ENCODE data around the gene PEF1. TPM values are rescaled to one million over a fixed set of nuclear protein-coding genes. Genes with fewer than 3 reads are reported as not detected.

PEF1 gene
- total RNA-seq, 1 donor from 2014 or later = 43.8 TPM

DNA sequence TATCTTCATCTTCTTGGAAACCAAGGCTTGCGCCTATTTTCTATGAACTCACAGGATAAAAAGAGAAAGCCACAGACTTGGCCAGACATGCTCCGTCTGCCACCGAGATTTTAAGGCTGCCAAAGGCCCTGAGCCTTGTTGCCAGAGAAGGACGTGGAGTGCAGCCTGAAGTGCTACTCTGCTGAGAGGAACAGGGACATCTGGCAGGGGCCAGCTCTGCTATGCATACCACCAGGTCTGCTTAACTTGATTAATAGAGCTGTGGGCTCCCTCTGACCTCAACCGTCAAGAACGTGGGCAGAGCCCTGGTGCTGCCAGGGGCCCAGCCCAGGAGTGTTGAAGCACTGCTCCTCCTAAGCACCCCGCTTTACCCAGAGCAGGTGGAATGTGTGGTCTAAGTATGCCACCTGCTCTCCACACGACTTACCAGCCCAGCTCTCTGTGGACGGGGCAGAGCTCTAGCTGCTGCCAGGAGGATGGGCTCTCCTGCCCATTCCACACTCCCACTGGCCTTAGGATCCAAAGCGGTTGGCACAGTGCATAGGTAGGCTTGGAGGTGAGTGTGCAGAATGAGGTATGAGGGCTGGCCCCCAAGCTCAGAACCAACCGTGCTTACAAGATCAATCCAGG is 16.6 kb downstream of the PEF1 start:
- peak overlapping the region; percentile 67 for H3K27ac Mint-ChIP-seq

DNA sequence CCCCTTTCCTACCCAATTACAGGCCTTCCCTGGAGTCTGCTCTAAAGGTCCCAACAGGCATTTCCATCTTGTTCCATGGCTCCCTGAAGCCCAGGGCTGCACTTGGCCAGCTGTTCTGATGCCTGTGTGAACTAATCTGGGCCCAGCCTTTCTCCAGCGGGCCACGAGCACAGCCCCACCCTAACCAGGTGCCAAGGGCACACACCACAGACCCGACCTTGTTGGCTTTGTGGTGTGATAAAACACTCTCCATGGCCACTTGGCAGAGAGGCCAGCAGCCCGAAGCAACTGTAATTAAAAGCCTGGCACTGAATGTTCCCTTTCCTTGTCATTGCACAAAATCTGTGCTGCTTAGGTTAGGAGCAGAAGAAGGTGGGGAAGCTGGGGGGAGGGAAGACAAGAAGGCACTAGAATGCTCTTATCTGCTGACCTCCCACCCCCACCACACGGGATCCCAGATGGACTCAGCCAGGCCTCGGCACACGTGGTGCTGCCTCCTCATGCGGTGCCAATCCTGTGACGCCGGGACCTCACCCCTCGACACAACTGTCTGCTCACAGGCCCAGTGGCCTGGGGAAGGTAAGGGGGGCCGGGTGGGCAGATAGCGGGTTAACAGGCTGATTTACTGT is 17.3 kb downstream of the PEF1 start:
- H3K9me3 Mint-ChIP-seq = no peaks in the 10 kb centered on the region
- H3K27ac Mint-ChIP-seq = peak overlapping the region; percentile 67
- peaks cover 35% of the 10 kb centered on the region for H3K4me1 Mint-ChIP-seq
- DNase-seq (ENCODE audit: low spot score in 2 of 2, unreplicated experiment in 2 of 2) = no peak
- H3K4me3 Mint-ChIP-seq = no peak overlapping the region
- TF ChIP-seq, protein P1, sequence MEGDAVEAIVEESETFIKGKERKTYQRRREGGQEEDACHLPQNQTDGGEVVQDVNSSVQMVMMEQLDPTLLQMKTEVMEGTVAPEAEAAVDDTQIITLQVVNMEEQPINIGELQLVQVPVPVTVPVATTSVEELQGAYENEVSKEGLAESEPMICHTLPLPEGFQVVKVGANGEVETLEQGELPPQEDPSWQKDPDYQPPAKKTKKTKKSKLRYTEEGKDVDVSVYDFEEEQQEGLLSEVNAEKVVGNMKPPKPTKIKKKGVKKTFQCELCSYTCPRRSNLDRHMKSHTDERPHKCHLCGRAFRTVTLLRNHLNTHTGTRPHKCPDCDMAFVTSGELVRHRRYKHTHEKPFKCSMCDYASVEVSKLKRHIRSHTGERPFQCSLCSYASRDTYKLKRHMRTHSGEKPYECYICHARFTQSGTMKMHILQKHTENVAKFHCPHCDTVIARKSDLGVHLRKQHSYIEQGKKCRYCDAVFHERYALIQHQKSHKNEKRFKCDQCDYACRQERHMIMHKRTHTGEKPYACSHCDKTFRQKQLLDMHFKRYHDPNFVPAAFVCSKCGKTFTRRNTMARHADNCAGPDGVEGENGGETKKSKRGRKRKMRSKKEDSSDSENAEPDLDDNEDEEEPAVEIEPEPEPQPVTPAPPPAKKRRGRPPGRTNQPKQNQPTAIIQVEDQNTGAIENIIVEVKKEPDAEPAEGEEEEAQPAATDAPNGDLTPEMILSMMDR (IDR thresholded peaks at IDR 0.05; ENCODE audit: unreplicated experiment) = no peak
- no peaks in the 10 kb centered on the region for H3K27me3 Mint-ChIP-seq (ENCODE audit: low read depth)
- H3K36me3 Mint-ChIP-seq = peaks cover 9% of the 10 kb centered on the region

More for the DNA sequence above, 16.6 kb downstream of the PEF1 start:
- Mint-ChIP-seq H3K27me3 (ENCODE audit: low read depth) (no peaks in the 10 kb centered on the region), H3K4me3 (no peak overlapping the region), H3K9me3 (no peaks in the 10 kb centered on the region), H3K36me3 (peaks cover 9% of the 10 kb centered on the region), H3K4me1 (peaks cover 35% of the 10 kb centered on the region)
- no peak for DNase-seq (ENCODE audit: low spot score in 2 of 2, unreplicated experiment in 2 of 2)
- TF ChIP-seq, protein P1 (IDR thresholded peaks at IDR 0.05; ENCODE audit: unreplicated experiment) = no peak

DNA sequence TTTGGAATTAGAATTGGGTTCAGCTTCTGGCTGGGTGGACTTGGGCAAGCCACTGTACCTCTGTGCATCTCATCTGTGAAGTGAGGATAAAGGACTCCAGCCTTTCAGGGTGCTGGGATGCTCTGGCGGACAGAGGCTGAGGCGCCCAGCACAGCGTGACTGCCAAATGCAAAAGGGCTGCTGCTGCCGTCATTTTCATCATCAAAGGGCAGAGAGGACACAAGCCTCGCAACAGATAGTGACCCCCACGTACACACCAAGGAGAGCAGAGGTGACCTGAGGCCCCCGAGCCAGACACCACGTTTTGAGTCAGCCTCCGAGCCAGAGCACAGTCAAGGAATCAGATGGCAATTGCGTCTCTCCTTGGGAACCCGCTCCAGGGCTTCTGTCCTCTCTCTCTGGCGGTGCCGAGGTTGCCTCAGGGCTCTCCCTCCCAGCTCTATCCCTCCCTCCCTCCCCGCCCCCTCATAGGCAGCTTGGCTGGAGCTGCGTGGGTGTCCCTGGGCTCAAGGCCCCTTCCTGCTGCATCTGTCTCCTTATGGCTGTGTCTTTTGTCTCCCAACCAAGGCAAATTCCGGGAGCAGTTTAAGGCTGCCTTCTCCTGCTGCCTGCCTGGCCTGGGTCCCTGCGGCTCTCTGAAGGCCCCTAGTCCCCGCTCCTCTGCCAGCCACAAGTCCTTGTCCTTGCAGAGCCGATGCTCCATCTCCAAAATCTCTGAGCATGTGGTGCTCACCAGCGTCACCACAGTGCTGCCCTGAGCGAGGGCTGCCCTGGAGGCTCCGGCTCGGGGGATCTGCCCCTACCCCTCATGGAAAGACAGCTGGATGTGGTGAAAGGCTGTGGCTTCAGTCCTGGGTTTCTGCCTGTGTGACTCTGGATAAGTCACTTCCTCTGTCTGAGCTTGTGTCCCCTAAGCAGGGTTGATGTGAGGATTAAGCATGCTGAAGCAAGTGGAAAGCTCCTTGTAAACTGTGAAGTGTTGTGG is 18.2 kb downstream of the PEF1 start:
- Mint-ChIP-seq H3K27me3 (ENCODE audit: low read depth) (no peaks in the 10 kb centered on the region), H3K4me3 (no peak overlapping the region), H3K4me1 (peaks cover 35% of the 10 kb centered on the region), H3K36me3 (peaks cover 7% of the 10 kb centered on the region), H3K27ac (peak overlapping the region; percentile 31), H3K9me3 (no peaks in the 10 kb centered on the region)
- TF ChIP-seq, protein P1 (IDR thresholded peaks at IDR 0.05; ENCODE audit: unreplicated experiment) = no peak
- DNase-seq (ENCODE audit: low spot score in 2 of 2, unreplicated experiment in 2 of 2) = no peak

DNA sequence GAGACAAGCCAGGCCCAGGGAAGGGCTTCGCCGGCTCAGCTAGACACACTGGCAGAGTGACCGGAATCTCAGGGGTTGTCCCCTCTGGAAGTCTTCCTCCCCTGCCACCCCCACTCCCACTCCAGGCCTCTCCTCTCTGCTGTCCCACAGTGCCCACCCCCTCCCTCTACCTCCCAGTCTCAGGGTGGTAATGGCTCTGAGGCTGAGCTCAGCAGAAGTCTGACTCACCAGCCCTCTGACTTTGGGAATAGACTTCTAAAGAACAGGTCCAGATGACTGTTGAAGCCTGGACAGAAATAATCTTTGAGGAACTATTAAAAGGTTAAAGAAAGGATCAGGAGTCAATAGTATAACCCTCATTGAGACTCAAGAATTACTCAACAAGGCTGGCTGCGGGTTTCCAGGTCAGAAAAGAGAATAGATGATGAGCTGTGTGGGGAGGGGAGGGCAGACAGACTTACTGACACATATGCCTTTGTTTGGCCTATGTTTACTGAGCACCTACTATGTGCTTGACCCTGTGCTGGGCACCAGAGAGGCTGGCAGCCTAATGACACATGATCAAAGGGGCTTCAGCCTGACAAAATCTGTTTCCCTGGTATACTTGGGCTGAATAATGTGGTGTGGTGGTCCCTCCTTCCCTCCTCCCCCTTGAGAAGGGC is 19.0 kb downstream of the PEF1 start:
- no peak for DNase-seq (ENCODE audit: low spot score in 2 of 2, unreplicated experiment in 2 of 2)
- Mint-ChIP-seq H3K4me1 (peaks cover 35% of the 10 kb centered on the region), H3K4me3 (no peak overlapping the region), H3K36me3 (peaks cover 7% of the 10 kb centered on the region), H3K9me3 (no peaks in the 10 kb centered on the region), H3K27ac (no peak overlapping the region), H3K27me3 (ENCODE audit: low read depth) (no peaks in the 10 kb centered on the region)
- TF ChIP-seq, protein P1 (IDR thresholded peaks at IDR 0.05; ENCODE audit: unreplicated experiment) = no peak
